ENCODE data around the gene CUL7.

Gene CUL7

GRCh38 chr6:43053545-43054205 lies at the start of gene CUL7:
Gene CUL7, minus strand, starts transcription at chr6:43053851. Its CDS starts 1,063 bp downstream, at chr6:43052788.
- Histone ChIP-seq H3K27ac (ENCODE audit: low read length) (no peak within 1 kb of the TSS), H3K27me3 (ENCODE audit: control insufficient read depth, insufficient read depth, low read length) (no peaks in the 10 kb centered on the region), H3K9me3 (ENCODE audit: control insufficient read depth, insufficient read depth, low read length) (no peaks in the 10 kb centered on the region), H3K36me3 (ENCODE audit: control insufficient read depth, insufficient read depth, low read length) (peaks cover 12% of the 10 kb centered on the region), H3K4me1 (ENCODE audit: control insufficient read depth, insufficient read depth, low read length) (0 out of 2 replicates have a peak, but pooled peaks cover 1% of the 10 kb centered on the region), H3K4me3 (ENCODE audit: low read length) (peak within 1 kb of the TSS; percentile 53; the same call in 1 of the 2 replicates)
- 100% methylated on average over 1 of the region's 45 CpGs for WGBS (ENCODE audit: insufficient coverage, insufficient read length)
- peak; percentile 66 for DNase-seq (ENCODE audit: low read depth, low spot score)

GRCh38 chr6:43101497-43101896 lies 47.8 kb upstream of the CUL7 start:
- H3K36me3 ChIP-seq (ENCODE audit: control insufficient read depth, insufficient read depth, low read length): no peaks in the 10 kb centered on the region
- DNase-seq (ENCODE audit: low read depth, low spot score): no peak
- H3K27me3 ChIP-seq (ENCODE audit: control insufficient read depth, insufficient read depth, low read length): no peaks in the 10 kb centered on the region
- WGBS (ENCODE audit: insufficient coverage, insufficient read length): no CpG with 5 or more reads among the region's 4 CpGs
- no peak overlapping the region for H3K27ac ChIP-seq (ENCODE audit: low read length)
- no peak overlapping the region for H3K4me3 ChIP-seq (ENCODE audit: low read length)
- peaks cover 7% of the 10 kb centered on the region for H3K4me1 ChIP-seq (ENCODE audit: control insufficient read depth, insufficient read depth, low read length)
- H3K9me3 ChIP-seq (ENCODE audit: control insufficient read depth, insufficient read depth, low read length): no peaks in the 10 kb centered on the region

DNA sequence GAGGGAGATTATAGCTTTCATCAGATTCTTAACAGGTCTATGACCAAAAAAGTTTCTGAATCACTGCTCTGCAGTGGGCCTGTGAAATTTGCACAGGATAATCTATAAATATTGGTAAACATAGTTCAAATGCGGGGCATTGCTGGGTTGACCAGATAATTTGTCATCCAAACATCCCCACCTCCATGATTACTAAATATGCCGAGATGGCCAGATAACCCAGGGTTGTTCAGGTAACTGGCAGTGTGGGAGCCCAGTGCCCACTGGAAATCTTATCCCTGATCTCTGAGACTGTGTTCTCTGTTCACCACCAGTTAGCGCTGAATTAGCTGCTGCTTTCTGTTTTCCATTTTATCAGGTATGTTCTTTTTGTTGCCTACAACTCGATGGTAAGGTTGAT lies 43.9 kb upstream of the CUL7 start:
- no CpG with 5 or more reads among the region's 4 CpGs for WGBS (ENCODE audit: insufficient coverage, insufficient read length)
- H3K36me3 ChIP-seq (ENCODE audit: control insufficient read depth, insufficient read depth, low read length): no peaks in the 10 kb centered on the region
- no peaks in the 10 kb centered on the region for H3K27me3 ChIP-seq (ENCODE audit: control insufficient read depth, insufficient read depth, low read length)
- H3K4me3 ChIP-seq (ENCODE audit: low read length): no peak overlapping the region
- no peak overlapping the region for H3K27ac ChIP-seq (ENCODE audit: low read length)
- H3K4me1 ChIP-seq (ENCODE audit: control insufficient read depth, insufficient read depth, low read length): peaks cover 8% of the 10 kb centered on the region
- DNase-seq (ENCODE audit: low read depth, low spot score): no peak
- H3K9me3 ChIP-seq (ENCODE audit: control insufficient read depth, insufficient read depth, low read length): no peaks in the 10 kb centered on the region

DNA sequence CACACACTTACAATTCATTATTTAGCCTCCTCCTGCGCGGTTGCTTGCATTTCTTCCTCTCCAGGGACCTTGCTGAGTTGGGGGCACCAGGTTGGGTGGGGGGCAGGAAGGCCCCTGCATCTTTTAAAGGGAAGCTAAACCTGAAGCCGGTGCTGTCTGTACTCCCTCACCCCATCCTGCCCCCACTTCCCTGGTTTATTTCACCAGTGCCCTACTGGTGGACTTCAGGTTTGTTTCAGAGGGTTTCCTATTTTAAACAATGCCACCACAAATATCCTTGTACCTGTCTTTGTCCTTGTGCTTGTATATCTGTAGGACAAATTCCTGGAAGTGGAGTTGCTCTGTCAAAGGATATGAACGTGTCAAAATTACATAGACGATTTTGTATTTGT lies 43.4 kb upstream of the CUL7 start:
- Histone ChIP-seq H3K27me3 (ENCODE audit: control insufficient read depth, insufficient read depth, low read length) (no peaks in the 10 kb centered on the region), H3K4me3 (ENCODE audit: low read length) (no peak overlapping the region), H3K9me3 (ENCODE audit: control insufficient read depth, insufficient read depth, low read length) (no peaks in the 10 kb centered on the region), H3K27ac (ENCODE audit: low read length) (no peak overlapping the region), H3K36me3 (ENCODE audit: control insufficient read depth, insufficient read depth, low read length) (no peaks in the 10 kb centered on the region), H3K4me1 (ENCODE audit: control insufficient read depth, insufficient read depth, low read length) (peaks cover 8% of the 10 kb centered on the region)
- WGBS (ENCODE audit: insufficient coverage, insufficient read length): 100% methylated on average over 2 of the region's 5 CpGs
- no peak for DNase-seq (ENCODE audit: low read depth, low spot score)

DNA sequence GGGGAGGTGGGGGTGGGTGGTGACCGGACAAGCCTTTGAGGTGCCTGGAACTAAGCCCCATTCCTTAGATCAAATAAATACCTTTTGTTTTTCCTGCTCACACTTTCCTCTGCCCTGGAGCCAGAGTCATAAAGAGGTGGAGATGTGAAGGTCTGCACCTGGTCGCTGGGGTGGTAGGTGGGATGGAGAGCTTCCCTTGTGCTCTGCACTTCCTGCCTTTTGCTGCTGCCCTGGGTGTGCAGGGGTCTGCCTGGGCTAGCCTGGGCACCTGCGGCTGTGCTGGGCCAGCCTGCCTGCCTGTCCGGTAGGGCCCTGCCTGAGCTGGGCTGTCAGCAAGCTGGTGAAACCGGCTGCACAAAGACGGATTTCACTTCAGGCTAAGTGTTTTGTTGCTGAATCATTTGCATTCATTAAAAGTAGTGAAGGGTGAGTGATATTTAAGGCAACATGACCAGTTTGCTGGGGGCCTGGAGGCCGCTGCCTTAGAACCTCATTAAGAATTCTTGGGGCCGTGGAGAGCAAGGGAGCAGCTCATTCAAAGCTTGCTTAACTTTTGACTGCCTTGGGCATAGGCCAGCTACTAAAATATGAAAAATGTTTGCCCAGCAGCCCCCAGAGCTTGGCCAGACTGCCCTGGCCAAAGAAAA lies 42.9 kb upstream of the CUL7 start:
- no peaks in the 10 kb centered on the region for H3K27me3 ChIP-seq (ENCODE audit: control insufficient read depth, insufficient read depth, low read length)
- no peak for DNase-seq (ENCODE audit: low read depth, low spot score)
- H3K9me3 ChIP-seq (ENCODE audit: control insufficient read depth, insufficient read depth, low read length): no peaks in the 10 kb centered on the region
- WGBS (ENCODE audit: insufficient coverage, insufficient read length): no CpG with 5 or more reads among the region's 8 CpGs
- H3K4me3 ChIP-seq (ENCODE audit: low read length): no peak overlapping the region
- H3K27ac ChIP-seq (ENCODE audit: low read length): no peak overlapping the region
- no peaks in the 10 kb centered on the region for H3K36me3 ChIP-seq (ENCODE audit: control insufficient read depth, insufficient read depth, low read length)
- peaks cover 8% of the 10 kb centered on the region for H3K4me1 ChIP-seq (ENCODE audit: control insufficient read depth, insufficient read depth, low read length)

DNA sequence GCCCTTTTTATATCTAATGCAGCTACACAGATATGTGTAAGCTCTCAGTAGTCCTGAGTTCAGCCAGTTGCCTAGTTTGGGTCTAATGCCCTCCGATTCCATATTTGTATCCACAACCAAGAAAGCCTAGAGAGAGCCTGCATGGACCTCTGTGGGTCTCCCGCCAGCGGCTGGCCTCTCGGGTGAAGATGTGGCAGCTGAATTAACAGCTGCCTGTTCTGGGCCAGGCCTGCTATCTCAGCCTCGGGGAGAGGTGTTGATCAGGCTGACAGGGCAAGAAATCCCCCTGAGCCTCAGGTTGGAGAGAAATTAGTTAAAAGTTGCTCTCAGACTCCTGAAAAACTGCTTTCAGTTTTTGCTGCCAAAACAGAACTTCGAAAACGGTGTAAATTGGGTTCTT lies 42.3 kb upstream of the CUL7 start:
- no peak overlapping the region for H3K4me3 ChIP-seq (ENCODE audit: low read length)
- H3K27ac ChIP-seq (ENCODE audit: low read length): no peak overlapping the region
- peaks cover 8% of the 10 kb centered on the region for H3K4me1 ChIP-seq (ENCODE audit: control insufficient read depth, insufficient read depth, low read length)
- WGBS (ENCODE audit: insufficient coverage, insufficient read length): no CpG with 5 or more reads among the region's 7 CpGs
- no peaks in the 10 kb centered on the region for H3K36me3 ChIP-seq (ENCODE audit: control insufficient read depth, insufficient read depth, low read length)
- no peaks in the 10 kb centered on the region for H3K9me3 ChIP-seq (ENCODE audit: control insufficient read depth, insufficient read depth, low read length)
- no peak for DNase-seq (ENCODE audit: low read depth, low spot score)
- no peaks in the 10 kb centered on the region for H3K27me3 ChIP-seq (ENCODE audit: control insufficient read depth, insufficient read depth, low read length)

DNA sequence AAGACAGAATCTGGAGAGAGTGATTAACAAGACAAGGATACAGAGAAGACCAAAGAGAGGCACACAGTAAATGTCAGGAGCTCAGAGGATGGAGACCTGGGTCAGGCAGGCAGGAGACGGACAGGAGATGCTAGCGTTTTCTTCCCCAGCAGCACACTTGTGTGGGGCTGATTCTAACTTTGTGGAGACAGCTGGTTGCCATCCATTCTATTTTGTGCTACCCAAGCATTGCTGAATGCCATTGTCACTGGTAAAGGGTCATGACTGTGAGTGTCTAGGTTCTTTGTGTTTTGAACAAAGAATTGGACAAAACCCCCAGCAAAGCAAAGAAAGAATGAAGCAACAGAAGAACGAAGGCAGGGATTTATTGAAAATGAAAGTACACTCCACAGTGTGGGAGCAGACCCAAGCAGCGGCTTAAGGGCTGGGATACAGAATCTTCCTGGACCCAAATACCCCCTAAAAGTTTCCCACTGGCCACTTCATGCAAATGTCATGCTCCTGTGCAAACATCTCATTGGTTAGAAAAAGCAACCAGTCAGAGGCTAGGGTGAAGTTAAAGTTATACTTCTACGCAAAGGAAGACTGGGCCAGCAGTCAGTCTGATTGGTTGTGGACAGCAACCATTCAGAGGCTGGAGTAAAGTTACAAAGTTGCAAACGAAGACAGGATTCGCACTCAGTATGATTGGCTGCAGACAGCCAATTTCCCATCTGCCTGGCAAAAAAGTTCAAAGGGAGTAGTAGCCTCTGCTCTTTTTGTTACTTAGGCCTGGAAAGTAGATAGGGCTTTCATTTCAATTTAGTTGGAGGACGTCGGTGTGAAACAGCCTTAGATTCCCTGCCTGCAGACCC lies 40.0 kb upstream of the CUL7 start:
- DNase-seq (ENCODE audit: low read depth, low spot score): no peak

DNA sequence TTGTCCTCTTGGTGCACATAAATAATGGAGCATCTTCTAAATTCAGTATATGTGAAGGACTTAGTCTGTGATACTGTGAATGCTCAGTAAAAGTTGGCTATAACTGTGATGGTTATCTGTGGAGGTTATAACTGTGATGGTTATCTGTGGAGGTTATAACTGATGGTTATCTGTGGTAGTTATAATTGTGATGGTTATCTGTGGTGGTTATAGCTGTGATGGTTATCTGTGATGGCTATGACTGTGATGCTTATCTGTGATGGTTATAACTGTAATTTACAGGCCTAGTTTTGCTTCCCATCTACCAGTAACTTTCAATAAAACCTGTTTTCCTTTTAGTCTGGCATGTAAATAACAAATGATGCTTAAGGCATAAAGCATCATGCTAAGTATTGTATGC lies 39.0 kb upstream of the CUL7 start:
- DNase-seq (ENCODE audit: low read depth, low spot score): no peak
- Histone ChIP-seq H3K4me3 (ENCODE audit: low read length) (no peak overlapping the region), H3K27ac (ENCODE audit: low read length) (no peak overlapping the region), H3K36me3 (ENCODE audit: control insufficient read depth, insufficient read depth, low read length) (no peaks in the 10 kb centered on the region), H3K9me3 (ENCODE audit: control insufficient read depth, insufficient read depth, low read length) (no peaks in the 10 kb centered on the region), H3K4me1 (ENCODE audit: control insufficient read depth, insufficient read depth, low read length) (peaks cover 19% of the 10 kb centered on the region), H3K27me3 (ENCODE audit: control insufficient read depth, insufficient read depth, low read length) (no peaks in the 10 kb centered on the region)

More for the DNA sequence above, 40.0 kb upstream of the CUL7 start:
- no peaks in the 10 kb centered on the region for H3K9me3 ChIP-seq (ENCODE audit: control insufficient read depth, insufficient read depth, low read length)
- H3K27ac ChIP-seq (ENCODE audit: low read length): no peak overlapping the region
- no peaks in the 10 kb centered on the region for H3K27me3 ChIP-seq (ENCODE audit: control insufficient read depth, insufficient read depth, low read length)
- no peaks in the 10 kb centered on the region for H3K36me3 ChIP-seq (ENCODE audit: control insufficient read depth, insufficient read depth, low read length)
- peaks cover 20% of the 10 kb centered on the region for H3K4me1 ChIP-seq (ENCODE audit: control insufficient read depth, insufficient read depth, low read length)
- no CpG with 5 or more reads among the region's 9 CpGs for WGBS (ENCODE audit: insufficient coverage, insufficient read length)
- H3K4me3 ChIP-seq (ENCODE audit: low read length): no peak overlapping the region

- WGBS (ENCODE audit: insufficient coverage, insufficient read length): no CpG with 5 or more reads among the region's 10 CpGs
- no peak for DNase-seq (ENCODE audit: low read depth, low spot score)
- H3K27me3 ChIP-seq (ENCODE audit: control insufficient read depth, insufficient read depth, low read length): no peaks in the 10 kb centered on the region
- H3K4me3 ChIP-seq (ENCODE audit: low read length): no peak overlapping the region
- peaks cover 18% of the 10 kb centered on the region for H3K4me1 ChIP-seq (ENCODE audit: control insufficient read depth, insufficient read depth, low read length)
- H3K36me3 ChIP-seq (ENCODE audit: control insufficient read depth, insufficient read depth, low read length): no peaks in the 10 kb centered on the region
- H3K27ac ChIP-seq (ENCODE audit: low read length): no peak overlapping the region
- H3K9me3 ChIP-seq (ENCODE audit: control insufficient read depth, insufficient read depth, low read length): no peaks in the 10 kb centered on the region
Observed at GRCh38 chr6:43091436-43091991, 37.9 kb upstream of the CUL7 start.

- Histone ChIP-seq H3K27ac (ENCODE audit: low read length) (peak overlapping the region; percentile 96), H3K4me1 (ENCODE audit: control insufficient read depth, insufficient read depth, low read length) (peaks cover 17% of the 10 kb centered on the region), H3K36me3 (ENCODE audit: control insufficient read depth, insufficient read depth, low read length) (no peaks in the 10 kb centered on the region), H3K27me3 (ENCODE audit: control insufficient read depth, insufficient read depth, low read length) (no peaks in the 10 kb centered on the region), H3K4me3 (ENCODE audit: low read length) (no peak overlapping the region), H3K9me3 (ENCODE audit: control insufficient read depth, insufficient read depth, low read length) (no peaks in the 10 kb centered on the region)
- WGBS (ENCODE audit: insufficient coverage, insufficient read length): no CpG with 5 or more reads among the region's 5 CpGs
- no peak for DNase-seq (ENCODE audit: low read depth, low spot score)
Observed at GRCh38 chr6:43091020-43091419, 37.4 kb upstream of the CUL7 start.
